Keratinocyte (primary cell): ENCODE measurements around the gene TMEM266. TPM values are rescaled to one million over a fixed set of nuclear protein-coding genes. Genes with fewer than 3 reads are reported as not detected.

ENCODE experiments used
- DNase-seq: peaks from one replicate; pipeline ENCODE4 v3.0.0-alpha.2; 2011; ENCODE audit warnings: low read depth, missing footprints, low spot score
- FAIRE-seq: peaks from 2 replicates; lab custom pipeline; 2011; peaks lifted over from hg19 to GRCh38; lab: Jason Lieb, UNC
- H2AFZ ChIP-seq: 2 replicates; pipeline ENCODE4 v1.6.0; 2012; ENCODE audit warnings: low read length, control low read depth, inconsistent platforms; ENCODE audit not compliant: control insufficient read depth
- H3K27ac ChIP-seq: 2 replicates; pipeline ENCODE4 v1.5.1; 2011; ENCODE audit warnings: low read length; ENCODE audit not compliant: control insufficient read depth, insufficient read depth
- H3K27me3 ChIP-seq: 3 replicates; pipeline ENCODE4 v1.6.0; 2011; ENCODE audit warnings: low read length; ENCODE audit not compliant: control insufficient read depth, insufficient read depth; ENCODE audit errors: extremely low read depth
- H3K36me3 ChIP-seq, 2 experiments: 2 replicates in 1 of 2; 3 replicates in 1 of 2; pipeline ENCODE4 v1.5.1; 2011; ENCODE audit warnings: low read length in 2 of 2, mild to moderate bottlenecking in 1 of 2; ENCODE audit not compliant: control insufficient read depth in 2 of 2, insufficient read depth in 2 of 2; ENCODE audit errors: extremely low read depth in 1 of 2
- H3K4me1 ChIP-seq: 3 replicates; pipeline ENCODE4 v1.5.1; 2011; ENCODE audit warnings: low read length; ENCODE audit not compliant: control insufficient read depth, insufficient read depth; ENCODE audit errors: extremely low read depth
- H3K4me2 ChIP-seq: 3 replicates; pipeline ENCODE4 v1.6.0; 2011; ENCODE audit warnings: low read depth, low read length; ENCODE audit not compliant: control insufficient read depth, insufficient read depth; ENCODE audit errors: extremely low read depth
- H3K4me3 ChIP-seq, 3 experiments: fragments of 200-600 bp in 1 of 3; sonication (generic) in 1 of 3; 2 replicates in 2 of 3; 3 replicates in 1 of 3; pipeline ENCODE4 v1.5.1; 2011 to 2016; ENCODE audit warnings: low read length in 3 of 3, mild to moderate bottlenecking in 3 of 3, control low read depth in 2 of 3, inconsistent platforms in 1 of 3, low read depth in 1 of 3, mixed read lengths in 1 of 3, mixed run types in 1 of 3, moderate library complexity in 1 of 3; ENCODE audit not compliant: control insufficient read depth in 2 of 3, insufficient read depth in 2 of 3; ENCODE audit errors: extremely low read depth in 1 of 3
- H3K79me2 ChIP-seq: 2 replicates; pipeline ENCODE4 v1.6.0; 2012; ENCODE audit warnings: low read length; ENCODE audit not compliant: control insufficient read depth, insufficient read depth
- H3K9ac ChIP-seq: 3 replicates; pipeline ENCODE4 v1.6.0; 2011; ENCODE audit warnings: low read length; ENCODE audit not compliant: control insufficient read depth, insufficient read depth; ENCODE audit errors: extremely low read depth
- H3K9me1 ChIP-seq: 3 replicates; pipeline ENCODE4 v1.6.0; 2011; ENCODE audit warnings: low read length; ENCODE audit not compliant: control insufficient read depth, insufficient read depth; ENCODE audit errors: extremely low read depth
- H3K9me3 ChIP-seq: 2 replicates; pipeline ENCODE4 v1.5.1; 2012; ENCODE audit warnings: low read depth, low read length; ENCODE audit not compliant: control insufficient read depth
- H4K20me1 ChIP-seq: 3 replicates; pipeline ENCODE4 v1.6.0; 2011; ENCODE audit warnings: low read length; ENCODE audit not compliant: control insufficient read depth, insufficient read depth; ENCODE audit errors: extremely low read depth
- CTCF ChIP-seq, 3 experiments: IDR thresholded peaks in 1 of 3; conservative IDR thresholded peaks in 1 of 3; optimal IDR thresholded peaks in 1 of 3; 2 replicates in 2 of 3; 3 replicates in 1 of 3; pipeline versions ENCODE3 to v1.5.1; 2011; ENCODE audit warnings: low read length in 3 of 3, mild to moderate bottlenecking in 3 of 3, moderate library complexity in 2 of 3, control low read depth in 1 of 3, inconsistent platforms in 1 of 3; ENCODE audit not compliant: insufficient read depth in 2 of 3; ENCODE audit errors: extremely low read depth in 1 of 3
- EZH2 ChIP-seq: IDR thresholded peaks from one replicate; pipeline ENCODE4 v1.6.1; 2012; ENCODE audit warnings: inconsistent platforms, mild to moderate bottlenecking, low read length, moderate library complexity
- dilution Hi-C: fragments of 300-500 bp; cut with MboI; formaldehyde crosslinking; loops from one replicate; pipeline ENCODE4 v1.7.0; 2020; ENCODE audit warnings: low sequenced_read_pairs; ENCODE audit not compliant: extremely low pct_ligation_motif_present
- polyA plus RNA-seq, 5 experiments: library from polyadenylated mRNA; depleted of rRNA in 3 of 5; stranded (reverse) in 3 of 5; stranded (forward) in 1 of 5; unstranded in 1 of 5; fragments of >200 nt; gene quantifications; 1 replicate in 1 of 5; 2 replicates in 3 of 5; 3 replicates in 1 of 5; pipeline versions ENCODE4 v1.2.1 to v1.2.3, GENCODE V29; 2011 to 2012; ENCODE audit warnings: missing spikeins in 2 of 5, low read depth in 1 of 5, low replicate concordance in 1 of 5

The TMEM266 gene
- polyA plus RNA-seq, 1 donor (not counting 4 experiments of a cell fraction or from before 2014, with no cell fraction given): 0.03 TPM

GRCh38 chr15:76217882-76218217 is 158.1 kb downstream of the TMEM266 start:
- DNase-seq (no peak), FAIRE-seq (no peak)
- H3K9me3 ChIP-seq: no peaks in the 10 kb centered on the region
- no peaks in the 10 kb centered on the region for H3K27me3 ChIP-seq
- H3K9ac ChIP-seq: no peak overlapping the region
- TF ChIP-seq CTCF (optimal IDR thresholded peaks at IDR 0.05 in 1 of 3, IDR thresholded peaks at IDR 0.05 in 1 of 3, conservative IDR thresholded peaks at IDR 0.05 in 1 of 3; ENCODE audit: extremely low read depth in 1 of 3, insufficient read depth in 2 of 3, low read length in 3 of 3) (no peak), EZH2 (no peak)
- H2AFZ ChIP-seq: no peak overlapping the region
- peaks cover 14 to 21% of the 10 kb centered on the region in 2 experiments for H3K36me3 ChIP-seq
- H3K4me2 ChIP-seq: no peak overlapping the region
- no peaks in the 10 kb centered on the region for H3K9me1 ChIP-seq
- no peak overlapping the region for H3K27ac ChIP-seq
- dilution Hi-C loops: no loop called here
- H3K79me2 ChIP-seq: no peaks in the 10 kb centered on the region
- H3K4me1 ChIP-seq: peaks cover 11% of the 10 kb centered on the region
- no peak overlapping the region for H3K4me3 ChIP-seq
- no peaks in the 10 kb centered on the region for H4K20me1 ChIP-seq

GRCh38 chr15:76221085-76221767 is 161.4 kb downstream of the TMEM266 start:
- TF ChIP-seq CTCF (optimal IDR thresholded peaks at IDR 0.05 in 1 of 3, IDR thresholded peaks at IDR 0.05 in 1 of 3, conservative IDR thresholded peaks at IDR 0.05 in 1 of 3; ENCODE audit: extremely low read depth in 1 of 3, insufficient read depth in 2 of 3, low read length in 3 of 3) (no peak), EZH2 (no peak)
- peaks cover 5 to 15% of the 10 kb centered on the region in 2 experiments for H3K36me3 ChIP-seq
- H3K27ac ChIP-seq: no peak overlapping the region
- H3K4me3 ChIP-seq: no peak overlapping the region
- H3K9ac ChIP-seq: no peak overlapping the region
- dilution Hi-C loops: no loop called here
- no peaks in the 10 kb centered on the region for H3K9me1 ChIP-seq
- DNase-seq (no peak), FAIRE-seq (no peak)
- no peak overlapping the region for H2AFZ ChIP-seq
- no peaks in the 10 kb centered on the region for H4K20me1 ChIP-seq
- no peaks in the 10 kb centered on the region for H3K27me3 ChIP-seq
- no peak overlapping the region for H3K4me2 ChIP-seq
- H3K9me3 ChIP-seq: no peaks in the 10 kb centered on the region
- H3K4me1 ChIP-seq: peaks cover 11% of the 10 kb centered on the region
- no peaks in the 10 kb centered on the region for H3K79me2 ChIP-seq
